ENCODE measurements around the gene IL11RA. TPM values are rescaled to one million over a fixed set of nuclear protein-coding genes. Genes with fewer than 3 reads are reported as not detected.

Gene IL11RA
- total RNA-seq, 6 experiments from 2014 or later, result 9.7 to 21.5 (median 14.7) TPM

DNA sequence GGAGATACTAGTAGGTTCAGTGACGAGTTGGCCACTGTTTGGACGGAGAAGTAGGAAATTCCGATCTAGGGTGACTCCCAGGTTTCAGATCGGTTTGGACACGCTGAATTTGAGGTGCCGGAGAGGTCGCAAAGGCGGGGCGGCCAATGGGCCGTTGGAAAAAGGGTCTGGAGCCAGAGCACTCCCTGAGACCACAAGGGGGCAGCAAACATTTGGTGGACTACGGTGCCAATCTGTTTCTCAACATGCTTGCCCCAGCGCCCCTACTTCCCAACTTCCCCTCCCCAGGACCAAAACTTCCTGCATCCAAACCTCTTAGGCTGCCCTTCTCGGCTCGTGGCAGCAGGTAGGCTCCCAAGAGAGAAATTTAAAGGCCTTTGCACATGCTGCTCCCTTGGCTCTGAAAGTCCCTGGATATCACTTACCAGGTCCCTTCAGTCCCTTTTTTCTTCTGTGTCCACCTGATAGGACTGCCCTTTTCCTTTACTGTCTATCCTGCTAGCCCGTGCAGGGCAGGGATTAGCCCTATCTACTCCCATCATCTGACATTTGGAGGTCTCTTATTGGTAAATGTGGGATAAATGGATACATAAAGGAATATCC, 39.1 kb upstream of the IL11RA start:
- Histone ChIP-seq H3K27ac (peak overlapping the region; percentile 86 to 89 (median 86)), H3K36me3 (peaks cover 0 to 21% (median 4%) of the 10 kb centered on the region in 4 donors), H3K27me3 (no peaks in the 10 kb centered on the region), H3K9me3 (no peaks in the 10 kb centered on the region), H3K4me3 (peak overlapping the region; percentile 62 to 85 (median 74)), H3K4me1 (peaks cover 0 to 24% (median 10%) of the 10 kb centered on the region in 4 donors)
- 0% methylated on average over 10 of the region's 15 CpGs for WGBS (ENCODE audit: insufficient coverage, low coverage, low lambda C conversion rate, missing lambda C conversion rate)
- DNase-seq (peak; percentile 76 to 82 (median 77)), ATAC-seq (peak; percentile 74 to 76 (median 74))
- intact Hi-C loops (cut with DNase I), result no loop called here
- no peak for TF ChIP-seq POLR2A (IDR thresholded peaks at IDR 0.05)
- TF ChIP-seq, protein P1, sequence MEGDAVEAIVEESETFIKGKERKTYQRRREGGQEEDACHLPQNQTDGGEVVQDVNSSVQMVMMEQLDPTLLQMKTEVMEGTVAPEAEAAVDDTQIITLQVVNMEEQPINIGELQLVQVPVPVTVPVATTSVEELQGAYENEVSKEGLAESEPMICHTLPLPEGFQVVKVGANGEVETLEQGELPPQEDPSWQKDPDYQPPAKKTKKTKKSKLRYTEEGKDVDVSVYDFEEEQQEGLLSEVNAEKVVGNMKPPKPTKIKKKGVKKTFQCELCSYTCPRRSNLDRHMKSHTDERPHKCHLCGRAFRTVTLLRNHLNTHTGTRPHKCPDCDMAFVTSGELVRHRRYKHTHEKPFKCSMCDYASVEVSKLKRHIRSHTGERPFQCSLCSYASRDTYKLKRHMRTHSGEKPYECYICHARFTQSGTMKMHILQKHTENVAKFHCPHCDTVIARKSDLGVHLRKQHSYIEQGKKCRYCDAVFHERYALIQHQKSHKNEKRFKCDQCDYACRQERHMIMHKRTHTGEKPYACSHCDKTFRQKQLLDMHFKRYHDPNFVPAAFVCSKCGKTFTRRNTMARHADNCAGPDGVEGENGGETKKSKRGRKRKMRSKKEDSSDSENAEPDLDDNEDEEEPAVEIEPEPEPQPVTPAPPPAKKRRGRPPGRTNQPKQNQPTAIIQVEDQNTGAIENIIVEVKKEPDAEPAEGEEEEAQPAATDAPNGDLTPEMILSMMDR (IDR thresholded peaks at IDR 0.05), result peak; percentile 74 to 85 (median 84)

GRCh38 chr9:34615132-34615531, 36.9 kb upstream of the IL11RA start:
- no peaks in the 10 kb centered on the region for H3K27me3 ChIP-seq
- no peak for ATAC-seq
- no peaks in the 10 kb centered on the region for H3K9me3 ChIP-seq
- H3K36me3 ChIP-seq, result peaks cover 0 to 27% (median 5%) of the 10 kb centered on the region in 4 donors
- no peak for DNase-seq
- no peak for TF ChIP-seq POLR2A (IDR thresholded peaks at IDR 0.05)
- TF ChIP-seq, protein P1 (IDR thresholded peaks at IDR 0.05), result no peak
- H3K27ac ChIP-seq, result no peak overlapping the region
- no peak overlapping the region for H3K4me3 ChIP-seq
- intact Hi-C loops (cut with DNase I), result no loop called here
- 94% methylated on average over 2 of the region's 2 CpGs for WGBS (ENCODE audit: insufficient coverage, low coverage, low lambda C conversion rate, missing lambda C conversion rate)
- peaks cover 0 to 32% (median 13%) of the 10 kb centered on the region in 4 donors for H3K4me1 ChIP-seq

GRCh38 chr9:34620061-34620994, 31.7 kb upstream of the IL11RA start, which contains the start of gene DCTN3:
DCTN3 (minus strand) TSS chr9:34620495; CDS start chr9:34620464, 31 bp downstream.
- intact Hi-C loops (cut with DNase I), result no loop called here
- TF ChIP-seq, protein P1 (IDR thresholded peaks at IDR 0.05), result no peak
- peak; percentile 52 for TF ChIP-seq POLR2A (IDR thresholded peaks at IDR 0.05)
- ATAC-seq (peak; percentile 97 to 100 (median 100)), DNase-seq (peak; percentile 89 to 95 (median 94))
- Histone ChIP-seq H3K4me1 (peaks cover 0 to 9% (median 3%) of the 10 kb centered on the region in 4 donors), H3K27me3 (no peaks in the 10 kb centered on the region), H3K36me3 (peaks cover 0 to 27% (median 5%) of the 10 kb centered on the region in 4 donors), H3K4me3 (peak within 1 kb of the TSS; percentile 86 to 97 (median 87)), H3K27ac (peak within 1 kb of the TSS in 2 of 3 donors; percentile 30 to 35), H3K9me3 (no peaks in the 10 kb centered on the region)
- 7% methylated on average over 26 of the region's 43 CpGs for WGBS (ENCODE audit: insufficient coverage, low coverage, low lambda C conversion rate, missing lambda C conversion rate)

DNA sequence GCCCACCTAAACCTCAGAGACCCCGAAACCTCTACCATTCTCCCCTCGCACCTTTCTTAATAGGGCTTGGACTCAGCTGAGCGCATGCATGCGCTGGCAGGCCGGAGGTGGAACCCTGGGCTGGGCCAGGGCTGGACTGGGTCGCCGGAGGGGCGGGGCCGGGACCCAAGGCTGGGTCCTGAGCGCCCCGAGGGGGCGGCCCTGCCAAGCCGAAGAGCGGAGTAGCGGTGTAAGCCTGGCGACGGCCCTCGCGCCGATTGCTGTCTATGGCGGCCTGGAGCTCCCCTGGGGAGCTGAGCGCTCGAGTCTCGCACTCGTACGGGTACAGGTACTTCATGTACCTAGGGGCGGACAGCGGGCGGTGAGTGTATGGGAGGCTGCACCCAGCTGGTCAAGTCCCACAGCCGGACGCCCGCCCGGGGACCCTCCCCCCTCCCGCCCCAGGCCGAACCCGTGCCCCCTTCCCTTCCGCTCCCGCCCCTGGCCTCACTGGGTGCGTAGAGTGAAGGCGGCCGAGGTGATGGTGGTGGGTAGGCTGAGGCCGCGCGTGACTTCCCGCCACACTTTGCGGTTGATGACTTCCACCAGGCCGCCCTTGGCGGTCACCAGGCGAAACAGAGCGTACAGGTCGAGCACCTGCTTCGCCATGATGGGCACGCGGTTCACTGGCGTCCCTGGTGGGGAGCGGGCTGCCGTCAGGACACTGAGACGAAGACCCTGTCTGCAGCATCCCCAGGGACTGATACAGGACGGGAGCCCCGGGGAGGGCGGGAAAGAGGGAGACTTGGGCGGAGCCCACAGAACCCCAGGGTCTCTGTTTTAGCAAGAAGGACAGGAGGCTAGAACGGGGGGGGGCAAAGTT, 28.4 kb upstream of the IL11RA start:
- no peaks in the 10 kb centered on the region for H3K27me3 ChIP-seq
- H3K9me3 ChIP-seq, result no peaks in the 10 kb centered on the region
- no peaks in the 10 kb centered on the region for H3K36me3 ChIP-seq
- ATAC-seq (no peak), DNase-seq (no peak)
- WGBS (ENCODE audit: insufficient coverage, low coverage, low lambda C conversion rate, missing lambda C conversion rate), result 45% methylated on average over 18 of the region's 63 CpGs
- TF ChIP-seq POLR2A (IDR thresholded peaks at IDR 0.05), result no peak
- TF ChIP-seq, protein P1 (IDR thresholded peaks at IDR 0.05), result no peak
- H3K27ac ChIP-seq, result no peak overlapping the region
- peaks cover 0 to 13% (median 3%) of the 10 kb centered on the region in 4 donors for H3K4me1 ChIP-seq
- H3K4me3 ChIP-seq, result no peak overlapping the region
- intact Hi-C loops (cut with DNase I), result no loop called here

Data from right lobe of liver (tissue), 6 donors.